Neural cell (in vitro differentiated cells): ENCODE measurements around the gene CDC40.

ENCODE experiments used
- EP300 ChIP-seq: fragments of 450-650 bp; conservative IDR thresholded peaks from 2 replicates; pipeline ENCODE4 v1.6.1; 2014; ENCODE audit warnings: antibody characterized with exemption, mild to moderate bottlenecking, moderate library complexity; ENCODE audit not compliant: poor library complexity, severe bottlenecking
- EZH2 ChIP-seq: fragments of 200-600, 300-800 bp; shearing (Covaris generic), sonication (generic); IDR thresholded peaks from 2 replicates; pipeline ENCODE4 v1.6.1; 2014; ENCODE audit warnings: antibody characterized with exemption, low read length, borderline replicate concordance, mild to moderate bottlenecking; ENCODE audit not compliant: insufficient read depth, poor library complexity, severe bottlenecking
- POLR2AphosphoS5 ChIP-seq: IDR thresholded peaks from 2 replicates; pipeline ENCODE4 v1.6.1; 2012
- RAD21 ChIP-seq: fragments of 450-650 bp; conservative IDR thresholded peaks from 2 replicates; pipeline ENCODE4 v1.6.1; 2014; ENCODE audit warnings: antibody characterized with exemption, mild to moderate bottlenecking, moderate library complexity
- REST ChIP-seq: IDR thresholded peaks from 2 replicates; pipeline ENCODE4 v1.6.1; 2012; ENCODE audit warnings: borderline replicate concordance
- SMC3 ChIP-seq: fragments of 450-650 bp; conservative IDR thresholded peaks from 2 replicates; pipeline ENCODE4 v1.6.1; 2014; ENCODE audit warnings: antibody characterized with exemption, mild to moderate bottlenecking, moderate library complexity; ENCODE audit not compliant: poor library complexity
- TAF1 ChIP-seq: IDR thresholded peaks from 2 replicates; pipeline ENCODE4 v1.6.1; 2012; ENCODE audit warnings: low read depth
- TF ChIP-seq, protein P1 (sequence below): fragments of 450-650 bp; IDR thresholded peaks from 2 replicates; pipeline ENCODE4 v1.5.1; 2014; ENCODE audit warnings: antibody characterized with exemption, mild to moderate bottlenecking, moderate library complexity; ENCODE audit not compliant: poor library complexity, severe bottlenecking

- TF ChIP-seq REST = no peak
- no peak for TF ChIP-seq TAF1
- no peak for TF ChIP-seq RAD21
- TF ChIP-seq, protein P1, sequence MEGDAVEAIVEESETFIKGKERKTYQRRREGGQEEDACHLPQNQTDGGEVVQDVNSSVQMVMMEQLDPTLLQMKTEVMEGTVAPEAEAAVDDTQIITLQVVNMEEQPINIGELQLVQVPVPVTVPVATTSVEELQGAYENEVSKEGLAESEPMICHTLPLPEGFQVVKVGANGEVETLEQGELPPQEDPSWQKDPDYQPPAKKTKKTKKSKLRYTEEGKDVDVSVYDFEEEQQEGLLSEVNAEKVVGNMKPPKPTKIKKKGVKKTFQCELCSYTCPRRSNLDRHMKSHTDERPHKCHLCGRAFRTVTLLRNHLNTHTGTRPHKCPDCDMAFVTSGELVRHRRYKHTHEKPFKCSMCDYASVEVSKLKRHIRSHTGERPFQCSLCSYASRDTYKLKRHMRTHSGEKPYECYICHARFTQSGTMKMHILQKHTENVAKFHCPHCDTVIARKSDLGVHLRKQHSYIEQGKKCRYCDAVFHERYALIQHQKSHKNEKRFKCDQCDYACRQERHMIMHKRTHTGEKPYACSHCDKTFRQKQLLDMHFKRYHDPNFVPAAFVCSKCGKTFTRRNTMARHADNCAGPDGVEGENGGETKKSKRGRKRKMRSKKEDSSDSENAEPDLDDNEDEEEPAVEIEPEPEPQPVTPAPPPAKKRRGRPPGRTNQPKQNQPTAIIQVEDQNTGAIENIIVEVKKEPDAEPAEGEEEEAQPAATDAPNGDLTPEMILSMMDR = no peak
- no peak for TF ChIP-seq EP300
- no peak for TF ChIP-seq POLR2AphosphoS5
- TF ChIP-seq SMC3 = no peak
- TF ChIP-seq EZH2 = no peak
Observed at GRCh38 chr6:110196874-110197273, 16.6 kb downstream of the CDC40 start.
